Adrenal gland (tissue), 12 donors: ENCODE measurements around the gene PHIP. TPM values are rescaled to one million over a fixed set of nuclear protein-coding genes. Genes with fewer than 3 reads are reported as not detected.

Experiments
- DNase-seq, 7 donors: peaks; one replicate each; pipeline ENCODE4 v3.0.0-alpha.2; 2019 to 2020
- H3K27ac ChIP-seq, 5 donors: fragments of 200-600 bp; sonication (generic) in 4 of 5; 1 replicate in 3 of 5; 2 replicates in 2 of 5; pipeline versions ENCODE4 v1.5.1 to v1.8.0; 2016 to 2020; ENCODE audit warnings: mild to moderate bottlenecking in 1 of 5
- H3K27me3 ChIP-seq: fragments of 200-600 bp; 2 replicates; pipeline ENCODE4 v1.8.0; 2021
- H3K36me3 ChIP-seq, 2 donors: fragments of 200-600 bp; replicated peaks in 1 of 2; 1 replicate in 1 of 2; 2 replicates in 1 of 2; pipeline versions ENCODE4 v1.5.1 to v1.8.0; 2018 to 2022
- H3K4me1 ChIP-seq, 2 donors: fragments of 200-600 bp; replicated peaks in 1 of 2; 1 replicate in 1 of 2; 2 replicates in 1 of 2; pipeline versions ENCODE4 v1.5.1 to v1.8.0; 2018 to 2021
- H3K4me3 ChIP-seq, 4 donors: fragments of 200-600 bp; sonication (generic) in 3 of 4; one replicate each; pipeline ENCODE4 v1.5.1; 2016 to 2018
- H3K9me3 ChIP-seq, 3 donors: fragments of 200-600 bp; sonication (generic) in 1 of 3; replicated peaks in 1 of 3; 1 replicate in 2 of 3; 2 replicates in 1 of 3; pipeline versions ENCODE4 v1.5.1 to v1.8.0; 2016 to 2021
- POLR2A ChIP-seq, 2 donors: fragments of 450-650 bp; IDR thresholded peaks; one replicate each; pipeline ENCODE4 v1.6.1; 2017; ENCODE audit warnings: antibody characterized with exemption in 2 of 2, mild to moderate bottlenecking in 2 of 2, moderate library complexity in 1 of 2
- WGBS, 4 donors: extraction: QIAGEN DNeasy Blood & Tissue Kit in 2 of 4; methylation state at CpG; one replicate each; pipeline versions ENCODE4 v1.1.5 to v1.1.7; 2013 to 2017; 5-methylcytosine and 5-hydroxymethylcytosine counted together
- intact Hi-C, 2 donors: fragments of 100-400 bp; cut with DNase I; formaldehyde crosslinking; loops; one replicate each; pipeline versions ENCODE4 v1.14.1 to v1.15.0; 2022 to 2023
- polyA plus RNA-seq, 3 donors: library from polyadenylated mRNA; stranded (reverse); fragments of 200-250 nt in 2 of 3; fragments of 350-450 nt in 1 of 3; fragmentation: Illumina TruSeq in 1 of 3; extraction: RNeasy Lipid Tissue Mini Kit (QIAGEN cat#74804) in 1 of 3; gene quantifications; one replicate each; pipeline ENCODE4 v1.2.3, GENCODE V29; 2013 to 2014
- total RNA-seq, 9 donors: library from RNA; depleted of rRNA in 4 of 9; stranded (reverse); fragments of >200 nt in 4 of 9; fragments of 120-200 nt in 1 of 9; fragmentation: NEBNext Ultra II Directional in 1 of 9; extraction: Animal tissue kit (Norgen Biotek cat#: 25700) in 1 of 9; gene quantifications; one replicate each; pipeline versions ENCODE4 v1.1.0 to v1.2.4, GENCODE V29; 2013 to 2023
- TF ChIP-seq, protein P1 (sequence below), 6 experiments: fragments of 450-650 bp in 4 of 6; fragments of 200-600 bp in 2 of 6; sonication (generic) in 1 of 6; IDR thresholded peaks; 1 replicate in 5 of 6; 2 replicates in 1 of 6; pipeline versions ENCODE4 v1.5.1 to v1.8.0; 2016 to 2021; ENCODE audit warnings: antibody characterized with exemption in 6 of 6, mild to moderate bottlenecking in 2 of 6, moderate library complexity in 1 of 6
- donor health status: healthy with polysubstance abuse.
- donor health status: Bipolar disorder and iron deficiency.
- donor health status: DM: yes; HTN: yes; CAD: no.
- donor health status: DM: no; HTN: no; CAD: no.
- donor health status: DM: no; HTN: no; CAD: no.
- donor health status: DM: yes; HTN: yes; CAD: no.

Gene PHIP
- total and polyA plus RNA-seq, 12 donors, result 7.7 to 24.1 (median 16.8) TPM

DNA sequence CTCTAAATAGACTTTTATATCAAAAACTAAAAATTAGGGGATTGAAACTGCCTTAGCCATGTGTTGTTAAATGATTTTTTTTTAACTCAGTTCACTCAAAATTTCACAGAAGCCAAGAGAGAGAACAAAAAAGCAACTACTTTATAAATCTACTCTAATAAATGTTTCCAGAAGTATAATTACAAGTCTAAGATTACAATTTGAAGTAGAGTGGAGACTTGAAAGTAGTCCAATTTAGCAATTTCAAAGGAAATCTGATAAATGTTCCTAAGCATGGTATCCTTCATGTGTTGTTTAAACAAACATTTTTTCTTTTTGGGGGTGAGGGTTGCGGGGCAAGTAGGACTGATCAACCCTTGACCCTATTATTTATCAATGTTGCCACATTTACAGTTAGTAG lies 72.6 kb downstream of the PHIP start:
- intact Hi-C loops, result no loop called here

DNA sequence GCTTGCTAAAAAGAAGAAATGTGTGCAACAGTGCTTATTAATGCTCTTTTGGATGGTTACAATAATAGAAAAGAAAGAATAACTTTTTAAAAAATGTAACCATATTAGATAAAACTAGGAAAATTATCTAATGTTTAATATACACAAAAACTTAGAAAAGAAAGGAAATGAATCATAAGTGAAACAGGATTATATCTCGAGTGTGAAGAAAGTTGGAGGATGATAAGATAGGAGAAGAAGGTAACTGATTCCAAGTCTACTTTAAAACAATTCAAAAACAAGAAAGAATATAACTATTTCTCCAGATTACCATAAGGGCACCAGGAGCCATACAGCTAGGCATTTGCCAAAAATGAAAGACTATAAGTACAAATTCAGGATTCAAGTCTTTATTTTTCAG lies 73.0 kb downstream of the PHIP start:
- Histone ChIP-seq H3K36me3 (peaks cover 0 to 15% of the 10 kb centered on the region in 2 donors), H3K27me3 (no peaks in the 10 kb centered on the region)
- intact Hi-C loops, result no loop called here

More for the DNA sequence above, 72.6 kb downstream of the PHIP start:
- WGBS, 4 donors, result 64 to 82% (median 81%) methylated on average over 1 of the region's 1 CpG
- Histone ChIP-seq H3K27me3 (no peaks in the 10 kb centered on the region), H3K4me1 (peaks cover 6 to 8% of the 10 kb centered on the region in 2 donors), H3K36me3 (peaks cover 0 to 15% of the 10 kb centered on the region in 2 donors), H3K9me3 (peaks cover 0 to 8% (median 0%) of the 10 kb centered on the region in 3 donors), H3K27ac (no peak overlapping the region), H3K4me3 (no peak overlapping the region)
- TF ChIP-seq POLR2A (IDR thresholded peaks at IDR 0.05), result no peak
- TF ChIP-seq, protein P1, sequence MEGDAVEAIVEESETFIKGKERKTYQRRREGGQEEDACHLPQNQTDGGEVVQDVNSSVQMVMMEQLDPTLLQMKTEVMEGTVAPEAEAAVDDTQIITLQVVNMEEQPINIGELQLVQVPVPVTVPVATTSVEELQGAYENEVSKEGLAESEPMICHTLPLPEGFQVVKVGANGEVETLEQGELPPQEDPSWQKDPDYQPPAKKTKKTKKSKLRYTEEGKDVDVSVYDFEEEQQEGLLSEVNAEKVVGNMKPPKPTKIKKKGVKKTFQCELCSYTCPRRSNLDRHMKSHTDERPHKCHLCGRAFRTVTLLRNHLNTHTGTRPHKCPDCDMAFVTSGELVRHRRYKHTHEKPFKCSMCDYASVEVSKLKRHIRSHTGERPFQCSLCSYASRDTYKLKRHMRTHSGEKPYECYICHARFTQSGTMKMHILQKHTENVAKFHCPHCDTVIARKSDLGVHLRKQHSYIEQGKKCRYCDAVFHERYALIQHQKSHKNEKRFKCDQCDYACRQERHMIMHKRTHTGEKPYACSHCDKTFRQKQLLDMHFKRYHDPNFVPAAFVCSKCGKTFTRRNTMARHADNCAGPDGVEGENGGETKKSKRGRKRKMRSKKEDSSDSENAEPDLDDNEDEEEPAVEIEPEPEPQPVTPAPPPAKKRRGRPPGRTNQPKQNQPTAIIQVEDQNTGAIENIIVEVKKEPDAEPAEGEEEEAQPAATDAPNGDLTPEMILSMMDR (IDR thresholded peaks at IDR 0.05), result no peak
- DNase-seq, result no peak

DNA sequence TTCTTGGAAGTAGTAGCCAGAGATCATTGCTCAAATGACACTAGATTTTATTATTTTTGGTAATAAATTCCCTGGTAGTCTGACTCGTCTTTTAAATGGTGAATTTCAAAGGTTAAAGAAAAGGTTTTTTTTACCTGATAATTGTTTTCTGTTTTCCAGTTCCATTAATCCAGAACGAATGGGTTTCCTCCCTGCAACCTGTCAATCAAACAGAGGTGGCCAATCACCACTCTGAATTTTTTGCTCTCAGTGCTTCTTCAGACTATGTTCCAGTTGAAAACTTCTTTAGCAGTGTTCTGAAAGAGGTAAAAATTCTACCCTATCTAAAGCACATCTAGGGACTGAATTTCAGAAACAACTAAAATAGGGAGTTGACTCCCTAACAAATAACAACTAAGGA lies 73.8 kb downstream of the PHIP start:
- H3K9me3 ChIP-seq, result peaks cover 0 to 5% (median 0%) of the 10 kb centered on the region in 3 donors
- no peak for DNase-seq
- H3K36me3 ChIP-seq, result peaks cover 0 to 17% of the 10 kb centered on the region in 2 donors
- peaks cover 6 to 8% of the 10 kb centered on the region in 2 donors for H3K4me1 ChIP-seq
- H3K27me3 ChIP-seq, result no peaks in the 10 kb centered on the region
- H3K27ac ChIP-seq, result no peak overlapping the region
- 85 to 90% (median 87%) methylated on average over 2 of the region's 2 CpGs for WGBS, 4 donors
- intact Hi-C loops, result no loop called here
- no peak overlapping the region for H3K4me3 ChIP-seq
- TF ChIP-seq, protein P1 (IDR thresholded peaks at IDR 0.05), result no peak
- TF ChIP-seq POLR2A (IDR thresholded peaks at IDR 0.05), result no peak

More for the DNA sequence above, 73.0 kb downstream of the PHIP start:
- TF ChIP-seq POLR2A (IDR thresholded peaks at IDR 0.05), result no peak
- TF ChIP-seq, protein P1 (IDR thresholded peaks at IDR 0.05), result no peak
- no peak overlapping the region for H3K27ac ChIP-seq
- H3K4me3 ChIP-seq, result no peak overlapping the region
- no peak for DNase-seq
- 38 to 57% (median 51%) methylated on average over 1 of the region's 1 CpG for WGBS, 4 donors
- H3K4me1 ChIP-seq, result peaks cover 6 to 8% of the 10 kb centered on the region in 2 donors
- peaks cover 0 to 8% (median 0%) of the 10 kb centered on the region in 3 donors for H3K9me3 ChIP-seq

DNA sequence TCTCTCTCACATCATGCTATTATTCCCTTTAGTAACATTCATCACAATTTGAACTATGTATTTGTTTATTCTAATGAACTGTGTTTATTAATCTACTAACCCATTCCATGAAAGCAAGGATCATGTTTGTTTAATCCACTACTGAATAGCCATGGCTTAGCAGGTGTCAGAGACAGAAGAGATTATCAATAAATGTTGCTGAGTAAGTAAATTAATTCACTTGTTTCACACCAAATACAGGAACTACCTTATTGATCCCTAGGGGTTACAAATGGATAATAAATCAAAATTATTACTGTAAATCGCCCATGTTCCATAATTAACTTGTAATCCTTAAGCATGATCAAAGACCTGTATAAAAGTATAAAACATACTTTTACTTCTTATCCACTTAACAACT lies 76.6 kb downstream of the PHIP start:
- Histone ChIP-seq H3K36me3 (peaks cover 0 to 40% of the 10 kb centered on the region in 2 donors), H3K4me3 (no peak overlapping the region), H3K27me3 (no peaks in the 10 kb centered on the region), H3K9me3 (no peaks in the 10 kb centered on the region), H3K4me1 (peaks cover 6 to 8% of the 10 kb centered on the region in 2 donors), H3K27ac (no peak overlapping the region)
- no peak for TF ChIP-seq POLR2A (IDR thresholded peaks at IDR 0.05)
- TF ChIP-seq, protein P1 (IDR thresholded peaks at IDR 0.05), result no peak
- DNase-seq, result no peak
- intact Hi-C loops, result no loop called here
- WGBS, 4 donors, result 84 to 94% (median 89%) methylated on average over 1 of the region's 1 CpG
